ENCODE measurements around the gene PPP1R9A.

- TF ChIP-seq CTCF (conservative IDR thresholded peaks at IDR 0.05) (peak; percentile 67), ZFX (IDR thresholded peaks at IDR 0.05) (no peak)
These were observed 18.8 kb upstream of the PPP1R9A start for GRCh38 chr7:94888551-94888950.
